GM21737 (cell line): ENCODE results near the gene TAS2R41.
"Not testable (repeated sequence)": the region's sequence is repeated elsewhere in the genome, so short reads cannot be mapped to it uniquely, and the experiment has no call there.

Experiments
- ATAC-seq: cut with Tn5 transposase; IDR thresholded peaks from one replicate; pipeline ENCODE4 v1.9.1; 2021; ENCODE audit warnings: mild to moderate bottlenecking, moderate library complexity; ENCODE audit not compliant: unreplicated experiment

The TAS2R41 gene

DNA sequence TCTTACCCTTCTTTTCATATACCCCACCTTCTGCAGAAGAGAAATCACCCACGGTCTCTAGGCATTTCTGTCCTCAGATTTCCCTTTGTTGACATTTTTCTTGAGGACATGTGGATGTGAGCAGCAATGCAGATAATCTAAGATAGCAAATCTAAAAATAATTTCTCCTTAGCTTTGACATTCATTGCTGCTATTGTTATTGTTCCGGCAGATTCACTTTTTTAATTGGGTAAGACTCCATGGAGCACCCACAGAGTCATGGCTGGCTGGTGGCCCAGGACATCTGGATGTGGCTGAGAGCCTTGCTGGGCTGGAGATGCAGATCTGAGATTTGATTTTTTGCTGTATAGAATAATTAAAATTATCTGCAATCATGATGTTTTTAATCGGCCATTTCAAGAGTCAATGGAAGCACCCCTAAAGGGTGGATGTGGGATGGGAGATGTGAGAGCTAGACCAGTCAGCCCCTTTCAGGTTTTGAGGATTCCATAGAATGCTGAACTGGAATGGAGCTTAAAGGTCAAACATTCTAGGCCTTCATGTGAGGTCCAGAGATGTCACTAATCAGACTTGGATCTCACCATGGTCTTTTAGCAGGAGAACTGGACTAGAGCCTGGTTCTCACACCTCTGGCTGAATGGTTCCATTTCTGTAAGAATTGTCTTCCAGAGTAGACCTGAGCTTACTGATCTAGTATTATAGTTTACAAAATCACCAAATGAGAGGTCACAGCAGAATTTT lies 37.5 kb downstream of the TAS2R41 start:
- ATAC-seq, result no peak

GRCh38 chr7:143516981-143517380 lies 39.3 kb downstream of the TAS2R41 start:
- no peak for ATAC-seq

DNA sequence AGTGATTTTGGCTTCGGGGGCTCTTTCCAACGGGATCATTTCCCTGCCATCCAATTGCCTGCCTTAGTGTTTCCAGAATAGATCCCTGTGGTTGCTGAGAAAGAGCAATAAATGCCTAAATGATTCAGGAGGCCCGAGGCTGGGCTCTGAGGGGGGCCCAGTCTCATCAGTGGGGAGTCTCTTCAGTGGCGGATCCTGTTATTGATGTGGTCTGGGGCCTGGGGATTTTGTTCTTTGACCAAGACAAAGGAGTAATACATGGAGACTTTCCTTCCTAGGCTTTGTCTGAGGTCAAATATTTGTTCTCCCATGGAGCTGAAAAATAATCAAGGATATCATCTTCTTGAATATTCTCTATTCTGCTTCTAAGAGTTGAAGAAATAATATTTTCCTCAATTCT lies 40.8 kb downstream of the TAS2R41 start:
- ATAC-seq, result no peak

DNA sequence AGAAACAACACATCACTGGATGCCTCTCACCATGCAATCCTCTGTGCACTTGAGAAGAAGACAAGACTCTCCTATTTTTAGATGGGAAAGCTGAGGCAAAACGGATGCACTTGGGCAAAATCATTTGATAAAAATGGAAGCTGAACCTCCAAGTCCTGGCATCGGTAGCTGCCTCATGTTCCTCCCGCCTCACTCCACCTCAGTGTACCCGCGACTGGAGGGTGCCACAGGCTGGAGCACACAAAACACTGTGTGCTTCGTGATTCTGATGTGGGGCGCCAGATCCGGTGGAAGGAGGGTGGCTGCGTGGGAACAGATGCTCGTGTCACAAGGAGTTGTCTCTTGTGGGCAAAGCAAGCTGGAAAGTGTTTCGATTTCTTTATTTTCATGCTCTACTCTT lies 41.3 kb downstream of the TAS2R41 start:
- ATAC-seq, result no peak

DNA sequence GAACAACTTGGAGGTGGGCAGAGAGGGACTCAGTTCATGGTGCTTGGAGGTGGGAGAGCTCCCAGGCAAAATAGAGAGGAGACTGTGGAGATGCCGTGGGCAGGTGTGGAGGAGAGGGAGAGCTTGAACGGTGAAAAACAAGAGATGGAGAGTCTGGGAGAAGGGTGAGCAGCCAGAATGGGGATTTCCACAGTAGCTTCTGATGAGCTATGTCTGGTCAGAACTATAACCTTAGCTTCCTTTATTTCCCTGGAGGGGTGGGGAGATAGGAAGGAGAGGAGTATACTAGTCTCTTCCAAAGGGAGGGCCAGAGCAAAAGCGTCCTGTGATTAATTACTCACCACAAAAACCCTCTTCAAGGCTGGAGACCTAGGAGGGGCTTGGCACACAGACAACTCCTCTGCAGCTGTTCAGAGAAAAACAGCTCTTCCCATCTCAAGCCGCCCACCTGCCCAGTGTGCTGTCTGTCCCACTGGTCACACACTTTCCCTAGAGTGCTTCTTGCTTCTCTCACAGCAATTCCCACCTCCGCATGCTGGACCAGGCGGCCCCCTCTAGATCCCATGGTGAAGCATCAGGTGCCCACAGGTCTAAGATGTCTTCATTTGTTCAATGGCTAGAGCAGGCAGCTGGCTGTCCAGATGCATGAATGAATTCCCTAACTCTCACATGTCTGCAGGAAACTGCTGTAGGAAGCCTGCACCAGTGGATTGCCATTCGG lies 41.9 kb downstream of the TAS2R41 start:
- ATAC-seq, result no peak

DNA sequence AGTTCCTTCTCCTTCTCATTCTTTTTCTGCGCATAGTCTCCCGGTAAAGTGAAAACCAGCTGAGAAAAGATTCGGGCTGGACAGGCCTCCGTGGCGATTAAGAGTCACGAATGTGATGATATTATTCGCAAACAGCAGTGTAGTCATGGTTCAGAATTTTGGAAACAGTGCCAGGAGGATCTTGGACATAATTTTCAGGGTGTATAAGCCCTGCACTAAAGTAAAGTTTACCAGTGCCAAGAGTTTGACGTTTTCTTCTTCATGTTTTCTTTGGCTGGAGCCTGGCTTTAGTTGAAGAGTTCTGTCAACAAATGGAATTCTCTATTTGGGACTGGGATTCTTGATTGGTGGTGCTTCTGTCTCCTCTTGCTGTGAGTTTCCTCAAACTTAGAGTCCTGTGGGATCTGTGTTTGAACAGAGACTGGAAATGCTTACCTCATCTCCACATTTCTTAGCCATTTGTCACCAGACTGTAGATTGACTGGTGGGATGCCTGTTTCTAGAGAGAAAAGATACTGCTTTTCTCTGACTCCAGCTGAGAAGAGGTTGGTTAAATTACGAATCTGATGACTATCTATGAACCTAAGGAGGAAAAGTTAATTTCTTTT lies 44.7 kb downstream of the TAS2R41 start:
- ATAC-seq, result not testable (repeated sequence)
